ENCODE data around the gene TAF11L3.
"Not testable (repeated sequence)": the region's sequence is repeated elsewhere in the genome, so short reads cannot be mapped to it uniquely, and the experiment has no call there.

TAF11L3 gene

DNA sequence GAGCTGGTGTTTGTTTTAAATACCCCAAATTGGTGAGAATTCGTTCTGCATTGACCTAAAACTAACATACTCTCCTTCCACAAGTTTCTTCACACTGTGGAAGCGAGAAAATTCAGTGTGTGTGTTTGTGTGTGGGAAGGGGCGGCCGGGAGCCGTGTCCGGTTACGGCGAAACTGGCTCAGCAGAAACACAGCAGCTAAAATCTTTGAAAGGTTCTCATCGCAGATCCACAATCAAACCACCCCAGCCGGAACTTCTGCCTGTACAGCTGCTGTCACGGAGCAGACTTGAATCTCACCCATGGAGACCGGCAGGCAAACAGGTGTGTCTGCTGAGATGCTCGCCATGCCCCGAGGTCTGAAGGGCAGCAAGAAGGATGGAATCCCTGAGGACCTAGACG is at the start of gene TAF11L3:
TAF11L3 (plus strand) TSS at position 301 of the 400 bp plus-strand sequence.
- DNase-seq (ENCODE audit: low spot score), result not testable (repeated sequence)

DNA sequence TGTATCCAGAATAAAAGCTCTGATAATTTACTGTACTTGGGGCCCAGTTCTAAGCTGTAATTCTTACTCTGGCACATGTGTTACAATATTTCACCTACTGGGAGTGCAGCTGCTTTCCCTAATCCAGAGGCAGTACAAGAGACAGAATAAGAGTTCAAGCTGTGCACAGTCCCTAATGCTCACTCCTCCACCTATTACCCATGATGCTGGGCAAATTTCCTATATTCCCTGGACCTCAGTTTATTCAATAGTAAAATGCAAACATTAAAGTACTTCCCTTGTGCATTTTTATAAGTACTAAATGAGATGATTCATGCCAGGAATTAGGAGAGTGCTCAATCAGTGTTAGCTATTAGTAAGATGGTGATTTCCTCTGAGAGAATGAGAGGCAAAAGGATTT is 48.1 kb upstream of the TAF11L3 start:
- no peak for DNase-seq (ENCODE audit: low spot score)

DNA sequence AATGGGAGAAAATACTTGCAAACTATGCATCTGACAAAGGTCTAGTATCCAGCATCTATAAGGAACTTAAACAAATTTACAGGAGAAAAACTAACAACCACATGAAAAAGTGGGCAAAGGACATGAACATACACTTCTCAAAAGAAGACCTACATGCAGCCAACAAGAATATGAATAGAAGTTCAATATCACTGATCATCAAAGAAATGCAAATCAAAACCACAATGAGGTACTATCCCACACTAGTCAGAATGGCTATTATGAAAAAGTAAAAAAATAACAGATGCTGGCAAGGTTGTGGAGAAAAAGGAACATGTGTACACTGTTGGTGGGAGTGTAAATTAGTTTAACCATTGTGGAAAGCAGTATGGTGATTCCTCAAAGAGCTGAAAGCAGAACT is 43.1 kb upstream of the TAF11L3 start:
- DNase-seq (ENCODE audit: low spot score), result not testable (repeated sequence)

- no peak for DNase-seq (ENCODE audit: low spot score)
Measured at GRCh38 chr5:17477043-17477442, 41.1 kb upstream of the TAF11L3 start.

DNA sequence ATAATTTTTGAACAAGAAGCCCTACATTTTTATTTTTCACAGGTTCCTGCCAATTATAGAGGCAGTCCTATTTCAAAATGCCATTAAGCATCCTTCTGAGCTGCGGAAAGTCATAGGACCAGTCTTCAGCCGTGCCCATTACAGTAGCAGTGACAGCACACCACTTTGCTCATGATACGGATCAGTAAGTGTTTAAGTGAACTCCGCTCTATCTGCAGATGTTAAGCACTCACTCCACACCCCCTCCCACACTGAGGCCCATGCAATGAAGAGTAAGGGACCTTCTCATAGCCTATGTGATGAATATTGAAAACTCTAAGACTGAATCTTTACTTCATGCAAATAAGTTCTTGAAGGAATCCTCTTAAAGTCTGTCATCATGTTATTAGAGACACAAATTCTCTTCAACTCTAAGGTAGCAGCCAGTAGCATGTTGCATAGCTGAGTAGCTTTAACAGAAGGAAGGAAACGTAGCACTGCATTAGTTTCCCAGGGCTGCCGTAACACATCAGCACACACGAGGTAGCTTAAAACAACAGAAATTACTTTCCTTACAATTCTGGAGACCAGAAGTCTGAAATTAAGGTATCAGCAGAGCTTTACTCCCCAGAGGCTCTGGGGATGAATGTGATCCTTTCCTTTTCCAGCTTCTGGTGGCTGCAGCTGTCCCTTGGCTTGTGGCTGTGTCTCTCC is 40.4 kb upstream of the TAF11L3 start:
- DNase-seq (ENCODE audit: low spot score), result no peak

DNA sequence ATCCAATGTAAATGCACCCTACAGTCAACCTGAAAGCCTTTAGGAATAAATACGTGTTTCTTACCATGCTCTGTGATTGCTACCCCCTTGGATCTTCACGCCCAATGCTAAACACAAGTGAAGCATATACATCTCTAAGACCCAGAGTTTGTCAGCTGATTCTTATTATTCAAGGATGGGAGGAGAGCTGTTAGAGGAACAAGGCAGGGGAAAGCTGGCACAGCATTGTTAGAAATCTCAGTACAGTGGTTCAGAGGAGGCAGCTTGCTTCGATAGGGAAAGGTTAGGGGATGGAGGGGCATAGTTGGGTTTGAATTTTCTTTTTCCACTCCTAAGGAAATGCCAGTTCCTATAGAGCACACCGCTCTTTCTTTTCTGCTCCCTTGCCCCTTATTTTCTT is 36.8 kb upstream of the TAF11L3 start:
- DNase-seq (ENCODE audit: low spot score), result no peak

GRCh38 chr5:17482790-17483189 is 35.4 kb upstream of the TAF11L3 start:
- DNase-seq (ENCODE audit: low spot score), result no peak

DNA sequence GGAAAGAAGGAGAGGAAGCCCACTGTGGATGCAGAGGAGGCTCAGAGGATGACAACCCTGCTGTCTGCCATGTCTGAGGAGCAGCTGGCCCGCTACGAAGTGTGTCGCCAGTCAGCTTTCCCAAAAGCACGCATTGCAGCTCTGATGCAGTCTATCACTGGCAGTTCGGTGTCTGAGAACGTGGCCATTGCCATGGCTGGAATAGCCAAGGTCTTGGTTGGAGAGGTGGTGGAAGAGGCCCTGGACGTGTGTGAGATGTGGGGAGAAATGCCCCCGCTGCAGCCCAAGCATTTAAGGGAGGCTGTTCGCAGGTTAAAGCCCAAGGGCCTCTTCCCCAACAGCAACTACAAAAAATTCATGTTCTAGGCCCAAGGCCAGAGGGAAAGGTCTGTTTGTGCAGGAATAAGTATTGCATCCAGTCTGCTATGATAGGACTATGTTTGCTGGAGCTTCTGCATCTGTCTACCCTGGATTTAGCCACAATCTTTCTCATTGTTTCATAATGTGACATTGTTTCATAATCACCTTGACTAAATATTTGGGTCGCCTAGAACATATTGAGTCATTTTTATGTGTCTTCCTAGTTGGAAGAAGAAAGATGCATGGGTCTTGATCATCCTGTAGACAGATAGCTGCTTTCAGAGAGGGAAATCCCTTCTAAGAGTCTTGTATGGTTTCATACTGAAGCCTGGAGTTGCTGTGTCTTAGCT is 31.5 kb upstream of the TAF11L3 start:
- DNase-seq (ENCODE audit: low spot score), result not testable (repeated sequence)

DNA sequence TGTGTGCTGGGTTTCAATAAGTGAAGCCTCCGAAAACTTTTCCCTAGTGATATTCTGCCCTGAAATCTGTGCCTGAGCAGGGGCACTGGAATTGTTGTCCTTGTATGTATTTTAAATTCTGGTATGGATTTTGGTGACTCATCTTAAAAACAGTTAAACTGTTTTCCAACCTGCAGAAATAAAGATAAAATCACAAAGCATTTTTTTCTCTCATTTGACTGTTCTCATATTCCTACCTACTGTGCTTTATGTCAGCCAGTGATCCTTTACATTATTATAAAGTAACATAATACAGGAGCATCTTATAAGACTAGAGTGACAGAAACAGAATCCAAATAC is 31.0 kb upstream of the TAF11L3 start:
- DNase-seq (ENCODE audit: low spot score), result no peak

- DNase-seq (ENCODE audit: low spot score), result not testable (repeated sequence)
Measured at GRCh38 chr5:17491257-17491656, 26.9 kb upstream of the TAF11L3 start.

GRCh38 chr5:17492770-17493169 is 25.4 kb upstream of the TAF11L3 start:
- DNase-seq (ENCODE audit: low spot score), result no peak

- no peak for DNase-seq (ENCODE audit: low spot score)
Measured at GRCh38 chr5:17497446-17497845, 20.7 kb upstream of the TAF11L3 start.

- DNase-seq (ENCODE audit: low spot score), result not testable (repeated sequence)
Measured at GRCh38 chr5:17497931-17498330, 20.2 kb upstream of the TAF11L3 start, which contains the start of gene TAF11L2. TSS of gene TAF11L2 (plus strand) at chr5:17498231.

GRCh38 chr5:17511775-17512325 is 6.3 kb upstream of the TAF11L3 start:
- DNase-seq (ENCODE audit: low spot score), result no peak

GRCh38 chr5:17517526-17517925 is 641 bp upstream of the TAF11L3 start:
- not testable (repeated sequence) for DNase-seq (ENCODE audit: low spot score)

GRCh38 chr5:17519508-17519907 is 1.3 kb downstream of the TAF11L3 start:
- not testable (repeated sequence) for DNase-seq (ENCODE audit: low spot score)

DNA sequence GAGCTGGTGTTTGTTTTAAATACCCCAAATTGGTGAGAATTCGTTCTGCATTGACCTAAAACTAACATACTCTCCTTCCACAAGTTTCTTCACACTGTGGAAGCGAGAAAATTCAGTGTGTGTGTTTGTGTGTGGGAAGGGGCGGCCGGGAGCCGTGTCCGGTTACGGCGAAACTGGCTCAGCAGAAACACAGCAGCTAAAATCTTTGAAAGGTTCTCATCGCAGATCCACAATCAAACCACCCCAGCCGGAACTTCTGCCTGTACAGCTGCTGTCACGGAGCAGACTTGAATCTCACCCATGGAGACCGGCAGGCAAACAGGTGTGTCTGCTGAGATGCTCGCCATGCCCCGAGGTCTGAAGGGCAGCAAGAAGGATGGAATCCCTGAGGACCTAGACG is 3.3 kb downstream of the TAF11L3 start, which contains the start of gene TAF11L4:
TAF11L4 (plus strand) TSS at position 301 of the 400 bp plus-strand sequence.
- DNase-seq (ENCODE audit: low spot score), result not testable (repeated sequence)

DNA sequence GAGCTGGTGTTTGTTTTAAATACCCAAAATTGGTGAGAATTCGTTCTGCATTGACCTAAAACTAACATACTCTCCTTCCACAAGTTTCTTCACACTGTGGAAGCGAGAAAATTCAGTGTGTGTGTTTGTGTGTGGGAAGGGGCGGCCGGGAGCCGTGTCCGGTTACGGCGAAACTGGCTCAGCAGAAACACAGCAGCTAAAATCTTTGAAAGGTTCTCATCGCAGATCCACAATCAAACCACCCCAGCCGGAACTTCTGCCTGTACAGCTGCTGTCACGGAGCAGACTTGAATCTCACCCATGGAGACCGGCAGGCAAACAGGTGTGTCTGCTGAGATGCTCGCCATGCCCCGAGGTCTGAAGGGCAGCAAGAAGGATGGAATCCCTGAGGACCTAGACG is 6.8 kb downstream of the TAF11L3 start, which contains the start of gene TAF11L5:
TAF11L5 (plus strand) TSS at position 301 of the 400 bp plus-strand sequence.
- DNase-seq (ENCODE audit: low spot score), result not testable (repeated sequence)

- DNase-seq (ENCODE audit: low spot score), result not testable (repeated sequence)
Measured at GRCh38 chr5:17526504-17526903, 8.3 kb downstream of the TAF11L3 start.

DNA sequence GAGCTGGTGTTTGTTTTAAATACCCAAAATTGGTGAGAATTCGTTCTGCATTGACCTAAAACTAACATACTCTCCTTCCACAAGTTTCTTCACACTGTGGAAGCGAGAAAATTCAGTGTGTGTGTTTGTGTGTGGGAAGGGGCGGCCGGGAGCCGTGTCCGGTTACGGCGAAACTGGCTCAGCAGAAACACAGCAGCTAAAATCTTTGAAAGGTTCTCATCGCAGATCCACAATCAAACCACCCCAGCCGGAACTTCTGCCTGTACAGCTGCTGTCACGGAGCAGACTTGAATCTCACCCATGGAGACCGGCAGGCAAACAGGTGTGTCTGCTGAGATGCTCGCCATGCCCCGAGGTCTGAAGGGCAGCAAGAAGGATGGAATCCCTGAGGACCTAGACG is 10.2 kb downstream of the TAF11L3 start, which contains the start of gene TAF11L6:
TAF11L6 (plus strand) TSS at position 301 of the 400 bp plus-strand sequence.
- DNase-seq (ENCODE audit: low spot score), result not testable (repeated sequence)
